ENCODE results near the gene SLX4IP. TPM values are rescaled to one million over a fixed set of nuclear protein-coding genes. Genes with fewer than 3 reads are reported as not detected.
A peak's percentile ranks its signal among the peaks of the same experiment; 100 is the strongest.

The SLX4IP gene
- total RNA-seq, 2 experiments from 2014 or later, result 1.6 to 1.8 TPM

- POLR2A ChIA-PET, result no interaction called here
- Mint-ChIP-seq H3K27me3 (no peaks in the 10 kb centered on the region), H3K9me3 (no peaks in the 10 kb centered on the region), H3K36me3 (ENCODE audit: low read depth) (peaks cover 5% of the 10 kb centered on the region), H3K27ac (no peak overlapping the region), H3K4me3 (no peak overlapping the region), H3K4me1 (ENCODE audit: low read depth) (peaks cover 7% of the 10 kb centered on the region)
- Histone ChIP-seq H3K27me3 (ENCODE audit: control insufficient read depth in 1 of 2, insufficient read depth in 2 of 2, low read length in 2 of 2) (no peaks in the 10 kb centered on the region), H3K27ac (ENCODE audit: low read depth in 1 of 2, low read length in 2 of 2) (no peak overlapping the region), H3K4me3 (ENCODE audit: low read length) (no peak overlapping the region), H3K4me1 (ENCODE audit: insufficient read depth, low read length) (no peaks in the 10 kb centered on the region), H3K36me3 (ENCODE audit: insufficient read depth, low read length) (no peaks in the 10 kb centered on the region), H3K9me3 (ENCODE audit: control insufficient read depth in 1 of 2, insufficient read depth in 1 of 2, low read length in 2 of 2) (no peaks in the 10 kb centered on the region)
- DNase-seq (no peak), ATAC-seq (ENCODE audit: poor library complexity) (no peak)
- intact Hi-C loops (cut with DNase I, micrococcal nuclease), result loop anchor here in 1 of 2 experiments (5.0 kb wide), 1 partner anchor 53 kb away; no protein-coding TSS in a partner anchor
- TF ChIP-seq, protein P1, sequence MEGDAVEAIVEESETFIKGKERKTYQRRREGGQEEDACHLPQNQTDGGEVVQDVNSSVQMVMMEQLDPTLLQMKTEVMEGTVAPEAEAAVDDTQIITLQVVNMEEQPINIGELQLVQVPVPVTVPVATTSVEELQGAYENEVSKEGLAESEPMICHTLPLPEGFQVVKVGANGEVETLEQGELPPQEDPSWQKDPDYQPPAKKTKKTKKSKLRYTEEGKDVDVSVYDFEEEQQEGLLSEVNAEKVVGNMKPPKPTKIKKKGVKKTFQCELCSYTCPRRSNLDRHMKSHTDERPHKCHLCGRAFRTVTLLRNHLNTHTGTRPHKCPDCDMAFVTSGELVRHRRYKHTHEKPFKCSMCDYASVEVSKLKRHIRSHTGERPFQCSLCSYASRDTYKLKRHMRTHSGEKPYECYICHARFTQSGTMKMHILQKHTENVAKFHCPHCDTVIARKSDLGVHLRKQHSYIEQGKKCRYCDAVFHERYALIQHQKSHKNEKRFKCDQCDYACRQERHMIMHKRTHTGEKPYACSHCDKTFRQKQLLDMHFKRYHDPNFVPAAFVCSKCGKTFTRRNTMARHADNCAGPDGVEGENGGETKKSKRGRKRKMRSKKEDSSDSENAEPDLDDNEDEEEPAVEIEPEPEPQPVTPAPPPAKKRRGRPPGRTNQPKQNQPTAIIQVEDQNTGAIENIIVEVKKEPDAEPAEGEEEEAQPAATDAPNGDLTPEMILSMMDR (IDR thresholded peaks at IDR 0.05), result no peak
- CTCF ChIA-PET, result no interaction called here
Measured at GRCh38 chr20:10469056-10469455, 34.0 kb downstream of the SLX4IP start.

- H3K4me3 Mint-ChIP-seq, result no peak overlapping the region
- Histone ChIP-seq H3K27ac (ENCODE audit: low read depth in 1 of 2, low read length in 2 of 2) (no peak overlapping the region), H3K9me3 (ENCODE audit: control insufficient read depth in 1 of 2, insufficient read depth in 1 of 2, low read length in 2 of 2) (no peaks in the 10 kb centered on the region), H3K4me3 (ENCODE audit: low read length) (no peak overlapping the region), H3K36me3 (ENCODE audit: insufficient read depth, low read length) (no peaks in the 10 kb centered on the region), H3K4me1 (ENCODE audit: insufficient read depth, low read length) (peaks cover under 1% of the 10 kb centered on the region), H3K27me3 (ENCODE audit: control insufficient read depth in 1 of 2, insufficient read depth in 2 of 2, low read length in 2 of 2) (no peaks in the 10 kb centered on the region)
- no peaks in the 10 kb centered on the region for H3K27me3 Mint-ChIP-seq
- DNase-seq (peak in 4 of 14 experiments; percentile 12 to 58 (median 52)), ATAC-seq (ENCODE audit: poor library complexity) (no peak)
- CTCF ChIA-PET, result no interaction called here
- TF ChIP-seq, protein P1 (IDR thresholded peaks at IDR 0.05), result peak; percentile 28
- POLR2A ChIA-PET, result no interaction called here
- no peaks in the 10 kb centered on the region for H3K9me3 Mint-ChIP-seq
- peaks cover 7% of the 10 kb centered on the region for H3K4me1 Mint-ChIP-seq (ENCODE audit: low read depth)
- peaks cover 5% of the 10 kb centered on the region for H3K36me3 Mint-ChIP-seq (ENCODE audit: low read depth)
- intact Hi-C loops (cut with DNase I, micrococcal nuclease), result loop anchor here in 1 of 2 experiments (5.0 kb wide), 1 partner anchor 53 kb away; no protein-coding TSS in a partner anchor
- no peak overlapping the region for H3K27ac Mint-ChIP-seq
Measured at GRCh38 chr20:10469599-10469998, 34.5 kb downstream of the SLX4IP start.

DNA sequence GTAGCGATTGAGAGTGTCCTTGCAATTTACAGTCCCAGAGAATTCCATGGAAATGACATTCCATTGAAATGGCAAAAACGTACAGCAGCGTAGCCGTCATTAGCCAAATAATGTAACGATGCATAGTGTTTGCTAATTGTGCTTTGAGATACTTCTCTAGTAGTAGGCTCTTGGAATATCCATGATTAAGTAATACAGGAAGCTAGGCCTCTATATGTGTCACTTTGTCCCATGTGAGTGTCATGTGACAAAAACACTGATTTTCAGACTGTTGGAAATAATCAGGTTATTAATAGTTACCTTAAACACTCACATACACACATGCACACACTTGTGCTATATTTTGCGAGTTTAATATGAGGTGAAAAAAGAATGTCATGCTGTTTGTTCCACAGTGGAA is 35.2 kb downstream of the SLX4IP start:
- H3K36me3 Mint-ChIP-seq (ENCODE audit: low read depth), result peaks cover 5% of the 10 kb centered on the region
- Histone ChIP-seq H3K36me3 (ENCODE audit: insufficient read depth, low read length) (no peaks in the 10 kb centered on the region), H3K27me3 (ENCODE audit: control insufficient read depth in 1 of 2, insufficient read depth in 2 of 2, low read length in 2 of 2) (no peaks in the 10 kb centered on the region), H3K4me1 (ENCODE audit: insufficient read depth, low read length) (peaks cover 6% of the 10 kb centered on the region), H3K4me3 (ENCODE audit: low read length) (no peak overlapping the region), H3K27ac (ENCODE audit: low read depth in 1 of 2, low read length in 2 of 2) (no peak overlapping the region), H3K9me3 (ENCODE audit: control insufficient read depth in 1 of 2, insufficient read depth in 1 of 2, low read length in 2 of 2) (no peaks in the 10 kb centered on the region)
- H3K4me1 Mint-ChIP-seq (ENCODE audit: low read depth), result peaks cover 13% of the 10 kb centered on the region
- H3K27ac Mint-ChIP-seq, result no peak overlapping the region
- ATAC-seq (ENCODE audit: poor library complexity) (no peak), DNase-seq (peak in 2 of 14 experiments; percentile 19 to 30)
- no peak overlapping the region for H3K4me3 Mint-ChIP-seq
- no peaks in the 10 kb centered on the region for H3K27me3 Mint-ChIP-seq
- TF ChIP-seq, protein P1 (IDR thresholded peaks at IDR 0.05), result no peak
- ChIA-PET CTCF (no interaction called here), POLR2A (no interaction called here)
- intact Hi-C loops (cut with DNase I, micrococcal nuclease), result loop anchor here in 1 of 2 experiments (10.0 kb wide), 1 partner anchor 735 kb away; no protein-coding TSS in a partner anchor
- no peaks in the 10 kb centered on the region for H3K9me3 Mint-ChIP-seq

Data from CD4-positive, alpha-beta T cell (primary cell).